ENCODE results near the gene UGT1A10.

Gene UGT1A10

GRCh38 chr2:233822101-233822771 is 186.0 kb downstream of the UGT1A10 start:
- Histone ChIP-seq H3K4me1 (ENCODE audit: insufficient read depth, low read length) (no peaks in the 10 kb centered on the region), H3K36me3 (ENCODE audit: insufficient read depth, low read length) (no peaks in the 10 kb centered on the region), H3K9me3 (ENCODE audit: control insufficient read depth, insufficient read depth, low read length) (no peaks in the 10 kb centered on the region), H3K9ac (ENCODE audit: low read depth, low read length) (no peak overlapping the region)
